NCI-H2227 treated with DMSO at 0.1 percent for 48 hours (cell line): ENCODE data around the gene APPL2.
"Not testable (repeated sequence)": the region's sequence is repeated elsewhere in the genome, so short reads cannot be mapped to it uniquely, and the experiment has no call there.

Experiments used
- DNase-seq: peaks from one replicate; lab custom pipeline; 2025; lab: John Stamatoyannopoulos, UW

Gene APPL2

GRCh38 chr12:105192624-105193225, 43.2 kb downstream of the APPL2 start:
- DNase-seq: no peak

GRCh38 chr12:105190530-105190929, 45.4 kb downstream of the APPL2 start:
- no peak for DNase-seq

- no peak for DNase-seq
Observed at GRCh38 chr12:105189293-105189692, 46.7 kb downstream of the APPL2 start.

GRCh38 chr12:105183976-105184375, 52.0 kb downstream of the APPL2 start:
- not testable (repeated sequence) for DNase-seq

GRCh38 chr12:105183406-105183805, 52.6 kb downstream of the APPL2 start:
- not testable (repeated sequence) for DNase-seq

GRCh38 chr12:105179114-105179513, 56.9 kb downstream of the APPL2 start:
- DNase-seq: not testable (repeated sequence)

GRCh38 chr12:105177208-105177607, 58.8 kb downstream of the APPL2 start:
- DNase-seq: no peak

- no peak for DNase-seq
Observed at GRCh38 chr12:105175397-105175990, 60.5 kb downstream of the APPL2 start.

- no peak for DNase-seq
Observed at GRCh38 chr12:105171691-105172436, 64.1 kb downstream of the APPL2 start.

GRCh38 chr12:105170139-105170538, 65.8 kb downstream of the APPL2 start:
- DNase-seq: no peak

GRCh38 chr12:105168006-105168405, 68.0 kb downstream of the APPL2 start:
- DNase-seq: no peak

GRCh38 chr12:105167346-105167745, 68.6 kb downstream of the APPL2 start:
- no peak for DNase-seq

- DNase-seq: no peak
Observed at GRCh38 chr12:105166736-105167135, 69.2 kb downstream of the APPL2 start.

- DNase-seq: no peak
Observed at GRCh38 chr12:105164068-105164467, 71.9 kb downstream of the APPL2 start.

GRCh38 chr12:105162174-105162573, 73.8 kb downstream of the APPL2 start:
- DNase-seq: no peak

- DNase-seq: no peak
Observed at GRCh38 chr12:105158876-105159275, 77.1 kb downstream of the APPL2 start.

GRCh38 chr12:105157606-105158005, 78.4 kb downstream of the APPL2 start:
- DNase-seq: no peak

GRCh38 chr12:105156260-105156659, 79.7 kb downstream of the APPL2 start:
- DNase-seq: no peak

GRCh38 chr12:105142259-105142658, 93.7 kb downstream of the APPL2 start:
- no peak for DNase-seq

GRCh38 chr12:105141320-105141922, 94.6 kb downstream of the APPL2 start:
- no peak for DNase-seq

GRCh38 chr12:105138248-105138647, 97.7 kb downstream of the APPL2 start:
- DNase-seq: no peak
